K562 (cell line): ENCODE measurements around the gene ADPRHL1. TPM values are rescaled to one million over a fixed set of nuclear protein-coding genes. Genes with fewer than 3 reads are reported as not detected.

Source experiments
- EZH2 ChIP-seq: IDR thresholded peaks from 2 replicates; pipeline ENCODE4 v1.6.1; 2012; ENCODE audit warnings: low read depth, mild to moderate bottlenecking, inconsistent platforms, low read length, borderline replicate concordance
- FOXA3 ChIP-seq, 2 experiments: fragments of 450-650 bp in 1 of 2; sonication (generic) in 1 of 2; formaldehyde crosslinking; IDR thresholded peaks in 1 of 2; conservative IDR thresholded peaks in 1 of 2; 2 replicates each; pipeline versions ENCODE4 v1.4.0 to v1.8.0; 2020 to 2022; ENCODE audit warnings: mild to moderate bottlenecking in 2 of 2, missing genetic modification reagents in 1 of 2
- FOXM1 ChIP-seq, 2 experiments: fragments of 450-650 bp in 1 of 2; sonication (generic) in 1 of 2; formaldehyde crosslinking in 1 of 2; IDR thresholded peaks; 2 replicates each; pipeline versions ENCODE4 v1.6.1 to v1.9.0; 2017 to 2022; ENCODE audit warnings: low read depth in 2 of 2, mild to moderate bottlenecking in 2 of 2, missing genetic modification reagents in 1 of 2, moderate library complexity in 1 of 2
- GABPA ChIP-seq: fragments of 200-800 bp; sonication (Bioruptor generic); conservative IDR thresholded peaks from 2 replicates; pipeline ENCODE4 v1.6.1; 2016; ENCODE audit warnings: low read depth, missing genetic modification characterization, missing compliant biosample characterization
- HMG20B ChIP-seq: fragments of 250-450 bp; sonication (Bioruptor Pico); IDR thresholded peaks from 2 replicates; pipeline ENCODE4 v1.5.0; 2021; ENCODE audit warnings: mild to moderate bottlenecking
- JUND ChIP-seq, 2 experiments: IDR thresholded peaks; 2 replicates in 1 of 2; 3 replicates in 1 of 2; pipeline ENCODE4 v1.6.1; 2011; ENCODE audit warnings: borderline replicate concordance in 2 of 2, low read depth in 2 of 2, low read length in 2 of 2, improper control_type of control experiment in 1 of 2, missing biosample characterization in 1 of 2, missing genetic modification characterization in 1 of 2, missing genetic modification reagents in 1 of 2
- KDM1A ChIP-seq, 2 experiments: fragments of 450-650 bp; IDR thresholded peaks; 2 replicates each; pipeline ENCODE4 v1.6.1; 2016; ENCODE audit warnings: mild to moderate bottlenecking in 2 of 2
- MAFF ChIP-seq: IDR thresholded peaks from 2 replicates; pipeline ENCODE4 v1.6.1; 2012; ENCODE audit warnings: low read length, improper control_type of control experiment
- MEIS2 ChIP-seq: fragments of 450-650 bp; IDR thresholded peaks from 2 replicates; pipeline ENCODE4 v1.6.1; 2014; ENCODE audit warnings: mild to moderate bottlenecking; ENCODE audit not compliant: partially characterized antibody
- NFRKB ChIP-seq: fragments of 450-650 bp; IDR thresholded peaks from 2 replicates; pipeline ENCODE4 v1.6.1; 2016; ENCODE audit warnings: low read depth
- SMAD4 ChIP-seq: fragments of 250-450 bp; sonication (Bioruptor Pico); conservative IDR thresholded peaks from 2 replicates; pipeline ENCODE4 v1.8.0; 2021; ENCODE audit warnings: inconsistent platforms, mild to moderate bottlenecking, moderate library complexity
- SMARCE1 ChIP-seq: fragments of 450-650 bp; IDR thresholded peaks from 2 replicates; pipeline ENCODE4 v1.7.1; 2016; ENCODE audit warnings: mild to moderate bottlenecking
- TAF9B ChIP-seq: fragments of 450-650 bp; IDR thresholded peaks from 2 replicates; pipeline ENCODE4 v1.6.1; 2018; ENCODE audit warnings: mild to moderate bottlenecking; ENCODE audit not compliant: partially characterized antibody
- ZNF121 ChIP-seq: sonication (generic); formaldehyde crosslinking; conservative IDR thresholded peaks from 2 replicates; pipeline ENCODE4 v1.8.0; 2022; ENCODE audit warnings: missing genetic modification reagents
- ZNF589 ChIP-seq: fragments of 200-800 bp; sonication (Bioruptor generic); IDR thresholded peaks from 2 replicates; pipeline ENCODE4 v1.6.1; 2016; ENCODE audit warnings: low read depth, missing genetic modification characterization, missing compliant biosample characterization
- ZNF785 ChIP-seq: fragments of 250-450 bp; sonication (Bioruptor Pico); IDR thresholded peaks from 2 replicates; pipeline ENCODE4 v1.4.0; 2020; ENCODE audit warnings: mild to moderate bottlenecking
- polyA plus RNA-seq, 8 experiments: library from polyadenylated mRNA; depleted of rRNA in 4 of 8; stranded (reverse) in 5 of 8; unstranded in 3 of 8; fragments of >200 nt; fragmentation: Nextera tagmentation in 2 of 8; fragmentation: Illumina TruSeq in 1 of 8; extraction: Ambion mirVana in 2 of 8; extraction: Trizol in 1 of 8; gene quantifications; 2 replicates each; pipeline versions ENCODE4 v1.2.1 to v1.2.3, GENCODE V29; 2011 to 2014; ENCODE audit warnings: inconsistent platforms in 1 of 8, missing spikeins in 1 of 8
- total RNA-seq, 7 experiments: library from RNA; depleted of rRNA in 6 of 7; stranded (reverse); fragments of >200 nt in 6 of 7; fragmentation: Illumina TruSeq in 2 of 7; extraction: Trizol in 2 of 7; gene quantifications; 2 replicates each; pipeline versions ENCODE4 v1.2.1 to v1.2.3, GENCODE V29; 2011 to 2021; ENCODE audit warnings: low replicate concordance in 1 of 7
- TF ChIP-seq, protein P1 (sequence below): fragments of 450-650 bp; IDR thresholded peaks from 2 replicates; pipeline ENCODE4 v1.6.1; 2016; ENCODE audit warnings: missing biosample characterization, missing genetic modification characterization
- TF ChIP-seq, protein P2 (sequence below), 2 experiments: fragments of 450-650 bp; conservative IDR thresholded peaks; 2 replicates each; pipeline ENCODE4 v1.6.1; 2017; ENCODE audit warnings: mild to moderate bottlenecking in 2 of 2, moderate library complexity in 2 of 2
- TF ChIP-seq, protein P3 (sequence below), 2 experiments: fragments of 450-650 bp; IDR thresholded peaks; 2 replicates each; pipeline ENCODE4 v1.6.1; 2018; ENCODE audit warnings: mild to moderate bottlenecking in 2 of 2, low read depth in 1 of 2; ENCODE audit not compliant: partially characterized antibody in 2 of 2

ADPRHL1 gene
- total and polyA plus RNA-seq, 9 of the 15 experiments (the other 6 are each of a cell fraction or from before 2014, with no cell fraction given), result 0.06 to 0.76 (median 0.37) TPM; not detected in 1

DNA sequence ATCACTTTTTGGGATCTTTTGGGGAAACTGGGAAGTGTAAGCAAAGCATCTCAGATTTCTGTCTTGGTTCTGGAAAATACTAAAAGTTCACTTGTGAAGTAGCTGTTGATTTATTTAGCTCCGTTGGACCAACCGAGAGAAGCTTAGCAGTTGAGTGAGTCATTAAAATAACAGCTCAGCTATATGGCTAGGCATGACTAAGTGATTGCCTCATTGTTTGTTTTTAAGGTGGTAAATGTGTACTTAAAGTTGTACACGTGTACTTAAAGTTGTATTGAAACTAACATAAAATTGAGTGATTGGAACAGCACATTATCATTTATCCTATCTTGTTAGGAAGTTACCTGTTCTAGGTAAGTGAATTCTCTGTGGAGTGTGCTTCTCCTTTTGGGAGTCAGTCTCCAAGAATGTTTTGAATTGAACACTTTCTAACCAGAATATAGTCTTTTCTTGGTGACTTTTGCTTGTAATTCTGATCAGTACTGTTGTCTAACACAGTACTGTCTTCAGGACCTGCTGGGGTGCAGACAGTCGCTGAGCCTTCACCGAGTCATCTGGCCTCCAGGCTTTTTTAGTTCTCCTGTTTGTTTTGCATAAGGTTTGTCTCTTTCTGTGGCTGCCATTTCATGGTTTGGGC is 40.1 kb upstream of the ADPRHL1 start (continued):
- TF ChIP-seq FOXA3 (CRISPR knock-in tag; conservative IDR thresholded peaks at IDR 0.05 in 1 of 2, IDR thresholded peaks at IDR 0.05 in 1 of 2) (peak; percentile 37 to 78; a peak in 2 of 4 replicates), ZNF589 (CRISPR knock-in tag) (peak; percentile 53; the same call in 1 of the 2 replicates), JUND (IDR thresholded peaks at IDR 0.05; ENCODE audit: borderline replicate concordance, low read depth, low read length) (peak; percentile 97), JUND (tag; IDR thresholded peaks at IDR 0.05; ENCODE audit: borderline replicate concordance, low read depth, low read length) (peak; percentile 98), NFRKB (peak; percentile 71; the same call in 1 of the 2 replicates), FOXM1 (IDR thresholded peaks at IDR 0.05; ENCODE audit: low read depth) (peak; percentile 81), FOXM1 (CRISPR knock-in tag; IDR thresholded peaks at IDR 0.05; ENCODE audit: low read depth) (no peak), SMARCE1 (peak; percentile 82), GABPA (no peak), MAFF (peak; percentile 50; the same call in 1 of the 2 replicates), SMAD4 (CRISPR knock-in tag) (no peak), MEIS2 (peak; percentile 83), KDM1A (IDR thresholded peaks at IDR 0.05) (peak in 1 of 2 experiments; percentile 76; a peak in 2 of 4 replicates), HMG20B (CRISPR knock-in tag) (no peak), ZNF785 (CRISPR knock-in tag) (no peak), TAF9B (peak; percentile 33), ZNF121 (CRISPR knock-in tag) (no peak), EZH2 (no peak)
- TF ChIP-seq, protein P1, sequence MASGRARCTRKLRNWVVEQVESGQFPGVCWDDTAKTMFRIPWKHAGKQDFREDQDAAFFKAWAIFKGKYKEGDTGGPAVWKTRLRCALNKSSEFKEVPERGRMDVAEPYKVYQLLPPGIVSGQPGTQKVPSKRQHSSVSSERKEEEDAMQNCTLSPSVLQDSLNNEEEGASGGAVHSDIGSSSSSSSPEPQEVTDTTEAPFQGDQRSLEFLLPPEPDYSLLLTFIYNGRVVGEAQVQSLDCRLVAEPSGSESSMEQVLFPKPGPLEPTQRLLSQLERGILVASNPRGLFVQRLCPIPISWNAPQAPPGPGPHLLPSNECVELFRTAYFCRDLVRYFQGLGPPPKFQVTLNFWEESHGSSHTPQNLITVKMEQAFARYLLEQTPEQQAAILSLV (tag), result no peak
- TF ChIP-seq, protein P2, sequence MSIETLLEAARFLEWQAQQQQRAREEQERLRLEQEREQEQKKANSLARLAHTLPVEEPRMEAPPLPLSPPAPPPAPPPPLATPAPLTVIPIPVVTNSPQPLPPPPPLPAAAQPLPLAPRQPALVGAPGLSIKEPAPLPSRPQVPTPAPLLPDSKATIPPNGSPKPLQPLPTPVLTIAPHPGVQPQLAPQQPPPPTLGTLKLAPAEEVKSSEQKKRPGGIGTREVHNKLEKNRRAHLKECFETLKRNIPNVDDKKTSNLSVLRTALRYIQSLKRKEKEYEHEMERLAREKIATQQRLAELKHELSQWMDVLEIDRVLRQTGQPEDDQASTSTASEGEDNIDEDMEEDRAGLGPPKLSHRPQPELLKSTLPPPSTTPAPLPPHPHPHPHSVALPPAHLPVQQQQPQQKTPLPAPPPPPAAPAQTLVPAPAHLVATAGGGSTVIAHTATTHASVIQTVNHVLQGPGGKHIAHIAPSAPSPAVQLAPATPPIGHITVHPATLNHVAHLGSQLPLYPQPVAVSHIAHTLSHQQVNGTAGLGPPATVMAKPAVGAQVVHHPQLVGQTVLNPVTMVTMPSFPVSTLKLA (conservative IDR thresholded peaks at IDR 0.05), result peak; percentile 81 to 84
- TF ChIP-seq, protein P3, sequence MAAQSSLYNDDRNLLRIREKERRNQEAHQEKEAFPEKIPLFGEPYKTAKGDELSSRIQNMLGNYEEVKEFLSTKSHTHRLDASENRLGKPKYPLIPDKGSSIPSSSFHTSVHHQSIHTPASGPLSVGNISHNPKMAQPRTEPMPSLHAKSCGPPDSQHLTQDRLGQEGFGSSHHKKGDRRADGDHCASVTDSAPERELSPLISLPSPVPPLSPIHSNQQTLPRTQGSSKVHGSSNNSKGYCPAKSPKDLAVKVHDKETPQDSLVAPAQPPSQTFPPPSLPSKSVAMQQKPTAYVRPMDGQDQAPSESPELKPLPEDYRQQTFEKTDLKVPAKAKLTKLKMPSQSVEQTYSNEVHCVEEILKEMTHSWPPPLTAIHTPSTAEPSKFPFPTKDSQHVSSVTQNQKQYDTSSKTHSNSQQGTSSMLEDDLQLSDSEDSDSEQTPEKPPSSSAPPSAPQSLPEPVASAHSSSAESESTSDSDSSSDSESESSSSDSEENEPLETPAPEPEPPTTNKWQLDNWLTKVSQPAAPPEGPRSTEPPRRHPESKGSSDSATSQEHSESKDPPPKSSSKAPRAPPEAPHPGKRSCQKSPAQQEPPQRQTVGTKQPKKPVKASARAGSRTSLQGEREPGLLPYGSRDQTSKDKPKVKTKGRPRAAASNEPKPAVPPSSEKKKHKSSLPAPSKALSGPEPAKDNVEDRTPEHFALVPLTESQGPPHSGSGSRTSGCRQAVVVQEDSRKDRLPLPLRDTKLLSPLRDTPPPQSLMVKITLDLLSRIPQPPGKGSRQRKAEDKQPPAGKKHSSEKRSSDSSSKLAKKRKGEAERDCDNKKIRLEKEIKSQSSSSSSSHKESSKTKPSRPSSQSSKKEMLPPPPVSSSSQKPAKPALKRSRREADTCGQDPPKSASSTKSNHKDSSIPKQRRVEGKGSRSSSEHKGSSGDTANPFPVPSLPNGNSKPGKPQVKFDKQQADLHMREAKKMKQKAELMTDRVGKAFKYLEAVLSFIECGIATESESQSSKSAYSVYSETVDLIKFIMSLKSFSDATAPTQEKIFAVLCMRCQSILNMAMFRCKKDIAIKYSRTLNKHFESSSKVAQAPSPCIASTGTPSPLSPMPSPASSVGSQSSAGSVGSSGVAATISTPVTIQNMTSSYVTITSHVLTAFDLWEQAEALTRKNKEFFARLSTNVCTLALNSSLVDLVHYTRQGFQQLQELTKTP (IDR thresholded peaks at IDR 0.05; ENCODE audit: low read depth in 1 of 2, partially characterized antibody in 2 of 2), result peak in 1 of 2 experiments; percentile 45
